Aorta (tissue), 5 donors: ENCODE data around the gene NFIC. TPM values are rescaled to one million over a fixed set of nuclear protein-coding genes. Genes with fewer than 3 reads are reported as not detected.
A peak's percentile ranks its signal among the peaks of the same experiment; 100 is the strongest.
"Not testable (repeated sequence)": the region's sequence is repeated elsewhere in the genome, so short reads cannot be mapped to it uniquely, and the experiment has no call there.

Experiments
- ATAC-seq: fragments of 200-7000 bp; cut with Tn5 transposase; one replicate; pipeline ENCODE4 v1.9.1; 2022; ENCODE audit warnings: moderate library complexity; ENCODE audit not compliant: low FRiP score
- DNase-seq, 2 donors: peaks; one replicate each; pipeline ENCODE4 v3.0.0-alpha.2; 2020
- H3K27ac ChIP-seq, 2 donors: one replicate each; pipeline ENCODE4 v1.5.1; 2013; ENCODE audit warnings: low read length in 2 of 2, mild to moderate bottlenecking in 2 of 2, moderate library complexity in 2 of 2, control low read depth in 1 of 2, inconsistent platforms in 1 of 2, low read depth in 1 of 2
- H3K27me3 ChIP-seq, 2 donors: one replicate each; pipeline ENCODE4 v1.6.1; 2013; ENCODE audit warnings: control low read depth in 1 of 2, low read length in 1 of 2, mild to moderate bottlenecking in 1 of 2, moderate library complexity in 1 of 2; ENCODE audit not compliant: insufficient read depth in 2 of 2, control insufficient read depth in 1 of 2
- H3K36me3 ChIP-seq, 2 donors: one replicate each; pipeline ENCODE4 v1.6.1; 2013; ENCODE audit warnings: control low read depth in 1 of 2, low read length in 1 of 2, mild to moderate bottlenecking in 1 of 2; ENCODE audit not compliant: insufficient read depth in 2 of 2, control insufficient read depth in 1 of 2
- H3K4me1 ChIP-seq, 2 donors: one replicate each; pipeline ENCODE4 v1.6.1; 2013; ENCODE audit warnings: low read length in 2 of 2, control low read depth in 1 of 2, mild to moderate bottlenecking in 1 of 2, moderate library complexity in 1 of 2; ENCODE audit not compliant: insufficient read depth in 2 of 2, control insufficient read depth in 1 of 2
- H3K4me3 ChIP-seq, 2 donors: one replicate each; pipeline ENCODE4 v1.5.1; 2013; ENCODE audit warnings: low read length in 2 of 2, control low read depth in 1 of 2, mild to moderate bottlenecking in 1 of 2
- H3K9me3 ChIP-seq: one replicate; pipeline ENCODE4 v1.6.1; 2013; ENCODE audit warnings: mild to moderate bottlenecking, low read length; ENCODE audit not compliant: control insufficient read depth
- WGBS, 2 donors: extraction: QIAGEN DNeasy Blood & Tissue Kit; methylation state at CpG; one replicate each; pipeline ENCODE4 v1.1.7; 2013; 5-methylcytosine and 5-hydroxymethylcytosine counted together
- intact Hi-C, 2 donors: fragments of 100-400 bp; cut with DNase I; formaldehyde crosslinking; loops; one replicate each; pipeline versions ENCODE4 v1.14.2 to v1.15.0; 2022
- polyA plus RNA-seq, 2 donors: library from polyadenylated mRNA; stranded (reverse); fragments of 200-250 nt; gene quantifications; one replicate each; pipeline ENCODE4 v1.2.3, GENCODE V29; 2013
- total RNA-seq, 2 donors: library from RNA; stranded (reverse); fragmentation: NEBNext Ultra II Directional; extraction: Animal tissue kit (Norgen Biotek cat#: 25700); gene quantifications; one replicate each; pipeline ENCODE4 v1.2.1, GENCODE V29; 2021
- donor health status: healthy with polysubstance abuse.
- donor health status: Bipolar disorder and iron deficiency.
- donor health status: DM: no; HTN: no; CAD: no.
- donor health status: DM: no; HTN: no; CAD: no.
- donor health status: DM: yes; HTN: yes; CAD: no.

Gene NFIC
- total and polyA plus RNA-seq, 4 donors, result 37.5 to 188 (median 106) TPM

DNA sequence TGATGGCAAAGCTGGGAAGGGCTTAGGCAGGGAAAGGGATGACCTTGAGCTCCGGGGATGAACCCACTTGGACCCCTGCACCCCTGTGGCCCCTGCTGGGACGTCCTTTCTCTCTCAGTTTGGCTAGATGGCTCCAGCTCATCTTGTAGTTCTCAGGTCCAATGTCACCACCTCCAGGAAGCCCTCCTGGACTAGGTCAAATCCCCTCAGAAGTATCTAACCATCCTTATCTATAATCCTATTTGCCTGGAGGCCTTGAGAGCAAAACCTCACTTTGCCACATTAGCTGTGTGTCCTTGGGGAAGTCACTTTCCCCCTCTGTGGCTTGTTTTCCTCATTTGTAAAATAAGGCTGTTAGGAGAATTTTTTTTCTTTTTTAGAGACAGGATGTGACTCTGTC, 42.7 kb upstream of the NFIC start:
- intact Hi-C loops, result no loop called here

DNA sequence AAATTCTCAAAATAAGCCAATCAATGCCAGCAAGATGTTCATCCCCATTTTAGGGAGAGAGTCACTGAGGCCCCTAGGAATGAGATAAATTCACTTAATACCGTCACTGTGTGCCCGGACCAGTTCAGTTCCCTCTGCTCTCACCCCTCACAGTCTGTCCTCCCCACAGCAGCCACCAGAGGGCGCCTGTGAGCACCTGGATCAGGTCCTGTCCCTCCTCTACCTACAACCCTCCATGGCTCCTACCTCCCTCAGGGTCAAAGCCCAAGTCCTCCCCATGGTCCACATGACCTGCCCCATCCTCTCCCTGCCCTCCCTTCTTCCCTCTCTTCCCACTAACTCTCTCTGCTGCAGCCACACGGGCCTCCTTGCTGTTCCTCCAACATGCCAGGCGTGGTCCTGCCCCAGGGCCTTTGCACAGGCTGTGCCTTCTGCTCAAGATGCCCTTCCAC, 42.0 kb upstream of the NFIC start:
- Histone ChIP-seq H3K27me3 (no peaks in the 10 kb centered on the region), H3K9me3 (no peaks in the 10 kb centered on the region), H3K36me3 (no peaks in the 10 kb centered on the region), H3K4me1 (no peaks in the 10 kb centered on the region), H3K27ac (no peak overlapping the region), H3K4me3 (no peak overlapping the region)
- intact Hi-C loops, result no loop called here
- peak; percentile 61 to 91 for DNase-seq
- 45 to 50% methylated on average over 5 of the region's 5 CpGs for WGBS, 2 donors
- peak; percentile 62 for ATAC-seq

More for the DNA sequence above, 42.7 kb upstream of the NFIC start:
- DNase-seq, result no peak
- no peaks in the 10 kb centered on the region for H3K9me3 ChIP-seq
- no peaks in the 10 kb centered on the region for H3K4me1 ChIP-seq
- no peaks in the 10 kb centered on the region for H3K36me3 ChIP-seq
- 49 to 55% methylated on average over 2 of the region's 2 CpGs for WGBS, 2 donors
- H3K27me3 ChIP-seq, result no peaks in the 10 kb centered on the region
- ATAC-seq, result no peak
- no peak overlapping the region for H3K4me3 ChIP-seq
- H3K27ac ChIP-seq, result no peak overlapping the region

DNA sequence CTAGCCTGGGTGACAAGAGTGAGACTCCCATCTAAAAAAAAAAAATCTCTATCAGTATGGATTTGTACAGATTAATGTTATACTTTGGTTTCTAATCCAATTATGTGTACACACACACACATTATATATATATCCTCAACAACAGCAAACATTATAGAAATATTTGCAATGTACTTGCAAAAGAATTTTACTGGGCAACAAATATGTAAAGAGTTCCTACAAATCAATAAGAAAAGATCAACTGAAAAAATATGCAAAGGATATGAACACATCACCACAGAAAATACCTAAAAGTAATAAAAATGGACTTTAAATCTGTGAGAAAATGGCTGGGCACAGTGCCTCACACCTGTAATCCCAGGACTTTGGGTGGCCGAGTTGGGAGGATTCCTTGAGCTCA, 40.9 kb upstream of the NFIC start:
- intact Hi-C loops, result loop anchor here in 1 of 2 donors (5.0 kb wide), 1 partner anchor 147 kb away; no protein-coding TSS in a partner anchor
- WGBS, 2 donors, result 92 to 96% methylated on average over 1 of the region's 1 CpG
- ATAC-seq (no peak), DNase-seq (no peak)
- Histone ChIP-seq H3K36me3 (no peaks in the 10 kb centered on the region), H3K4me3 (no peak overlapping the region), H3K27ac (no peak overlapping the region), H3K27me3 (no peaks in the 10 kb centered on the region), H3K4me1 (no peaks in the 10 kb centered on the region), H3K9me3 (no peaks in the 10 kb centered on the region)

DNA sequence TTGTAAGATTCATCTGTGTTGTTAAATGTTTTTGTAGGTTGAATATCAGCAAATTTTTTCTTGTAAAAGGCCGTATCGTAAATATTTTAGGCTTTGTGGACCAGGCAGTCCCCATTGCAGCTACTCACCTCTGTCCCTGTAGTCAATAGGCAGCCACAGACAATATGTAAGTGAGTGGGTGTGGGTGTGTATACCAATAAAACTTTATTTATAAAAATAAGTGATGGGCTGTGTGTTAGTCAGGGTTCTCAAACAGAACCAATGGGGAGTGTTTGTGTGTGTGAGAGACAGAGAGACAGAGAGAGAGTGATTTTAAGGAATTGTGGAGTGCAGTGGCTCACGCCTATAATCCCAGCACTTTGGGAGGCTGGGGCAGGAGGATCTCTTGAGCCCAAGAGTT, 37.6 kb upstream of the NFIC start:
- Histone ChIP-seq H3K4me3 (no peak overlapping the region), H3K36me3 (no peaks in the 10 kb centered on the region), H3K27me3 (no peaks in the 10 kb centered on the region), H3K27ac (no peak overlapping the region), H3K9me3 (no peaks in the 10 kb centered on the region), H3K4me1 (no peaks in the 10 kb centered on the region)
- ATAC-seq, result no peak
- 92 to 93% methylated on average over 3 of the region's 3 CpGs for WGBS, 2 donors
- intact Hi-C loops, result loop anchor here in 1 of 2 donors (5.0 kb wide), 1 partner anchor 144 kb away; no protein-coding TSS in a partner anchor
- DNase-seq, result no peak

DNA sequence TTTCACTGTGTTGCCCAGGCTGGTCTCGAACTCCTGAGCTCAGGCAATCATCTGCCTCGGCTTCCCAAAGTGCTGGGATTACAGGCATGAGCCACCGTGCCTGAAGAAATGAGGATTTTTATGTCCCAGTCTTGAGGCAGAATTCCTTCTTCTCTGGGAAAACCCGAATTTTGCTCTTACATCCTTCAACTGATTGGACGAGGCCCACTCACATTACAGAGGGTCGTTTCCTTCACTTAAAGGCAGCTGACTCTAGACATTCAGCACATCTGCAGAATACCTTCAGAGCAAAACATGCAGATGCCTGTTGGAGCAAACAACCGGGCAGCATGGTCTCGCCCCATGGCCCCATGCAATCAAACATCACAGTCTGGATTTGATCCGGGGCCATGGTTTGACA, 36.3 kb upstream of the NFIC start:
- Histone ChIP-seq H3K27me3 (no peaks in the 10 kb centered on the region), H3K36me3 (no peaks in the 10 kb centered on the region), H3K4me3 (no peak overlapping the region), H3K27ac (no peak overlapping the region), H3K9me3 (no peaks in the 10 kb centered on the region), H3K4me1 (no peaks in the 10 kb centered on the region)
- WGBS, 2 donors, result 88% methylated on average over 9 of the region's 9 CpGs
- DNase-seq (no peak), ATAC-seq (no peak)
- intact Hi-C loops, result no loop called here

DNA sequence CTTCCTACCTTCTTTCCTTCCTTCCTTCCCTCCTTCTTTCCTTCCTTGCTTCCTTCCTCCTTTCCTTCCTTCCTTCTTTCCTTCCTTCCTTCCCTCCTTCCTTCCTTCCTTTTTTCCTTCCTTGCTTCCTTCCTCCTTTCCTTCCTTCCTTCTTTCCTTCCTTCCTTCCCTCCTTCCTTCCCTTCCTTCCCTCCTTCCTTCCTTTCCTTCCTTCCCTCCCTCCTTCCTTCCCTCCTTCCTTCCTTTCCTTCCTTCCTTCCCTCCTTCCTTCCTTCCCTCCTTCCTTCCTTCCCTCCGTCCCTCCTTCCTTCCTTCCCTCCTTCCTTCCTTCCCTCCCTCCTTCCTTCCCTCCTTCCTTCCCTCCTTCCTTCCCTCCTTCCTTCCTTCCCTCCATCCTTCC, 34.2 kb upstream of the NFIC start:
- ATAC-seq, H3K4me3 ChIP-seq, intact Hi-C loops, H3K27ac ChIP-seq, H3K9me3 ChIP-seq, DNase-seq, H3K27me3 ChIP-seq, H3K36me3 ChIP-seq, H3K4me1 ChIP-seq: not testable (repeated sequence)
- WGBS, 2 donors, result 90 to 91% methylated on average over 1 of the region's 1 CpG

DNA sequence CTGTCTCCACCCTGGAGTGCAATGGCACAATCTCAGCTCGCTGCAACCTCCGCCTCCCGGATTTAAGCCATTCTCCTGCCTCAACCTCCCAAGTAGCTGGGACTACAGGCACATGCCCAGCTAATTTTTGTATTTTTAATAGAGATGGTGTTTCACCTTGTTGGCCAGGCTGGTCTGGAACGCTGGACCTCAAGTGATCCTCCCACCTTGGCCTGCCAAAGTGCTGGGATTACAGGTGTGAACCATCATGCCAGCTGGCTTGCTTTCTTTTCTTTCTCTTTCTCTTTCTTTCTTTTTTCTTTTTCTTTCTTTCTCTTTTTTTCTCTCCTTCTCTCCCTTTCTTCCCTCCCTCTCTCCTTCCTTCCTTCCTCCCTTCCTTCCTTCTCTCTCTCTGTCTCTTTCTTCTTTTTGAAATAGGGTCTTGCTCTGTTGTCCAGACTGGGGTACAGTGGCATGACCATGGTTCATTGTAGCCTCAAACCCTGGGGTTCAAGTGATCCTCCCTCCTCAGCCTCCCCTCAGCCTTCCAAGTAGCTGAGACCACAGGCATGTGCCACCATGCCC, 33.3 kb upstream of the NFIC start:
- Histone ChIP-seq H3K36me3 (no peaks in the 10 kb centered on the region), H3K9me3 (no peaks in the 10 kb centered on the region), H3K4me3 (no peak overlapping the region), H3K27me3 (no peaks in the 10 kb centered on the region), H3K27ac (no peak overlapping the region), H3K4me1 (peaks cover 0 to 2% of the 10 kb centered on the region in 2 donors)
- ATAC-seq (no peak), DNase-seq (no peak)
- intact Hi-C loops, result no loop called here
- 85 to 86% methylated on average over 4 of the region's 4 CpGs for WGBS, 2 donors

DNA sequence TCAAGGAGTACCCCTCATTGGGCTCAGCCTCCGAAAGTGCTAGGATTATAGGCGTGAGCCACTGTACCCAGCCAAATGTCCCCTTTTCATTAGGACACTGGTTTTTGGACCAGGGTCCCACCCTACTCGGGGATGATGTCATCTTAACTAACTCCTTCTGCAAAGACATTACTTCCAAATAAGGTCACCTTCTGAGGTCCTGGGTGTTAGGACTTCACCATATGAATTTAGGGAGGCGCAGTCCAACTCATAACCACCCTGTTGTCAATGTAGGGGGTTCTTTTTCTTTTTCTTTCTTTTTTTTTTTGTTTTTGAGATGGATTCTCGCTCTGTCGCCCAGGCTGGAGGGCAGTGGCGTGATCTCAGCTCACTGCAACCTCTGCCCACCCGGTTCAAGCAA, 32.7 kb upstream of the NFIC start:
- peaks cover 0 to 3% of the 10 kb centered on the region in 2 donors for H3K4me1 ChIP-seq

DNA sequence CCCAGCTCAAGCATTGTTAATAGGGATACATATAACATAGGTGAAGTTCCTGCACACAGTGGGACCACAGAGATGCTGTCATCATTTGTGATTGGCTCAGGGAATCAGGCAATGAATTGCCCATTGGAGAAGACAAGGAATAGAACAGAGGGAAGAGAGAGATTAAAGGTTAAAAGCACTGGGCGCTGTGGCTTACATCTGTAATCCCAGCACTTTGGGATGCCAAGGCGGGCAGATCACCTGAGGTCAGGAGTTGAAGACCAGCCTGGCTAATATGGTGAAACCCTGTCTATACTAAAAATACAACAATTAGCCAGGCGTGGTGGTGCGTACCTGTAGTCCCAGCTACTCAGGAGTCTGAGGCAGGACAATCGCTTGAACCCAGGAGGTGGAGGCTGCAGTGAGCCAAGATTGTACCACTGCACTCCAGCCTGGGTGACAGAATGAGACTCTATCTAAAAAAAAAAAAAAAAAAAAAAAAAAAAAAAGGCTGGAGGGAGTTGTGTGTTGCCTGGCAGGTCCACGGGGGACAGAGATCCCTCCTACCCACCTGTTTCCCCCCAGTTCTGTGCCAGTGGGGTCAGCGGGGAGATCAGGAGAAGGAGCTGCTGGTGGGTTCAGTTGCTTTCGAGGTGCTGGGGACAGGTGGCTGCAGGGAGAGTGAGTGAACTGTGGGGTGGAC, 31.5 kb upstream of the NFIC start:
- not testable (repeated sequence) for H3K9me3 ChIP-seq, H3K27me3 ChIP-seq, ATAC-seq, H3K36me3 ChIP-seq, H3K4me3 ChIP-seq, H3K4me1 ChIP-seq, DNase-seq
- peak overlapping the region in 1 of 2 donors; percentile 97 for H3K27ac ChIP-seq
- intact Hi-C loops, result loop anchor here in 1 of 2 donors (5.0 kb wide), 2 partner anchors 92 to 122 kb away; no protein-coding TSS in a partner anchor
- 81 to 82% methylated on average over 8 of the region's 8 CpGs for WGBS, 2 donors

More for the DNA sequence above, 32.7 kb upstream of the NFIC start:
- no peak for ATAC-seq
- H3K4me3 ChIP-seq, result no peak overlapping the region
- no peaks in the 10 kb centered on the region for H3K9me3 ChIP-seq
- no peaks in the 10 kb centered on the region for H3K36me3 ChIP-seq
- H3K27me3 ChIP-seq, result no peaks in the 10 kb centered on the region
- H3K27ac ChIP-seq, result no peak overlapping the region
- WGBS, 2 donors, result 76 to 78% methylated on average over 8 of the region's 8 CpGs
- intact Hi-C loops, result no loop called here
- no peak for DNase-seq
